ENCODE measurements around the gene ST3GAL2. TPM values are rescaled to one million over a fixed set of nuclear protein-coding genes. Genes with fewer than 3 reads are reported as not detected.

Gene ST3GAL2
- total and polyA plus RNA-seq, 10 of the 15 experiments (the other 5 are each of a cell fraction or from before 2014, with no cell fraction given): 0.95 to 61.7 (median 25.9) TPM

- peaks cover 83% of the 10 kb centered on the region for H3K79me2 ChIP-seq (ENCODE audit: control insufficient read depth, insufficient read depth, low read length)
- ChIA-PET POLR2A (interaction anchor here (1.1 to 6.0 kb wide), 6 partner anchors 10 to 19 kb away, joined by 3 to 58 read pairs (median 18); no protein-coding TSS in a partner anchor), SMC1A (ENCODE audit: uncharacterized antibody, unreplicated experiment) (interaction anchor here (0.6 to 5.7 kb wide), 9 partner anchors 9 to 38 kb away, joined by 3 to 39 read pairs (median 6); no protein-coding TSS in a partner anchor), CTCF (interaction anchor here (1.0 to 3.1 kb wide), 9 partner anchors 8 to 108 kb away, joined by 3 to 17 read pairs (median 7); partner anchors contain the start of gene FCSK), RAD21 (ENCODE audit: unreplicated experiment) (interaction anchor here (0.8 to 5.0 kb wide), 10 partner anchors 9 to 38 kb away, joined by 3 to 32 read pairs (median 6); partner anchors contain the start of gene FCSK)
- intact Hi-C loops (cut with micrococcal nuclease; ENCODE audit: unreplicated experiment) (loop anchor here (2.0 kb wide), 1 partner anchor 13 kb away; no protein-coding TSS in a partner anchor), in situ Hi-C loops (cut with MboI) (loop anchor here (25.0 kb wide), 1 partner anchor 1655 kb away; no protein-coding TSS in a partner anchor)
- peaks cover 16 to 20% of the 10 kb centered on the region in 2 experiments; a peak in 3 of 4 replicates for H3K36me3 ChIP-seq (ENCODE audit: control insufficient read depth in 2 of 2, insufficient read depth in 2 of 2, low read length in 1 of 2)
- ATAC-seq: 0 out of 3 replicates have a peak, but pooled peaks have one; percentile 4
- no peaks in the 10 kb centered on the region for H3K27me3 ChIP-seq (replicated peaks in 1 of 2; ENCODE audit: control insufficient read depth in 2 of 2, insufficient read depth in 2 of 2, low read length in 1 of 2)
- H3K4me1 ChIP-seq (ENCODE audit: control insufficient read depth, insufficient read depth, low read length): peaks cover 54% of the 10 kb centered on the region
- peak overlapping the region; percentile 87 for H3K27ac ChIP-seq (ENCODE audit: control insufficient read depth, insufficient read depth)
- no peaks in the 10 kb centered on the region for H4K20me1 ChIP-seq (ENCODE audit: control insufficient read depth, insufficient read depth)
- H2AFZ ChIP-seq (ENCODE audit: control insufficient read depth, low read depth, low read length): no peak overlapping the region
- no peak for FAIRE-seq
- WGBS (ENCODE audit: insufficient coverage, insufficient replicate concordance, low lambda C conversion rate, missing lambda C conversion rate): 60% methylated on average over 7 of the region's 7 CpGs
- peak overlapping the region; percentile 78 for H3K4me2 ChIP-seq (ENCODE audit: control insufficient read depth, insufficient read depth)
- no peak for DNase-seq (ENCODE audit: low read depth, low spot score)
- no TSS peak for BruUV-seq (replicated peaks)
- H3K9ac ChIP-seq (ENCODE audit: control insufficient read depth, insufficient read depth, low read length): peak overlapping the region; percentile 48
- H3K9me3 ChIP-seq (replicated peaks; ENCODE audit: control insufficient read depth, insufficient read depth, low read length): no peaks in the 10 kb centered on the region
- TF ChIP-seq PAX5 (IDR thresholded peaks at IDR 0.05; ENCODE audit: borderline replicate concordance, low read depth, low read length) (no peak), SPI1 (IDR thresholded peaks at IDR 0.05; ENCODE audit: borderline replicate concordance, insufficient read depth, low read depth, low read length) (peak; percentile 5; the same call in 1 of the 2 replicates), SMAD5 (IDR thresholded peaks at IDR 0.05; ENCODE audit: low read depth) (no peak), GATAD2B (conservative IDR thresholded peaks at IDR 0.05; ENCODE audit: low read depth) (no peak)
- TF ChIP-seq, protein P1, sequence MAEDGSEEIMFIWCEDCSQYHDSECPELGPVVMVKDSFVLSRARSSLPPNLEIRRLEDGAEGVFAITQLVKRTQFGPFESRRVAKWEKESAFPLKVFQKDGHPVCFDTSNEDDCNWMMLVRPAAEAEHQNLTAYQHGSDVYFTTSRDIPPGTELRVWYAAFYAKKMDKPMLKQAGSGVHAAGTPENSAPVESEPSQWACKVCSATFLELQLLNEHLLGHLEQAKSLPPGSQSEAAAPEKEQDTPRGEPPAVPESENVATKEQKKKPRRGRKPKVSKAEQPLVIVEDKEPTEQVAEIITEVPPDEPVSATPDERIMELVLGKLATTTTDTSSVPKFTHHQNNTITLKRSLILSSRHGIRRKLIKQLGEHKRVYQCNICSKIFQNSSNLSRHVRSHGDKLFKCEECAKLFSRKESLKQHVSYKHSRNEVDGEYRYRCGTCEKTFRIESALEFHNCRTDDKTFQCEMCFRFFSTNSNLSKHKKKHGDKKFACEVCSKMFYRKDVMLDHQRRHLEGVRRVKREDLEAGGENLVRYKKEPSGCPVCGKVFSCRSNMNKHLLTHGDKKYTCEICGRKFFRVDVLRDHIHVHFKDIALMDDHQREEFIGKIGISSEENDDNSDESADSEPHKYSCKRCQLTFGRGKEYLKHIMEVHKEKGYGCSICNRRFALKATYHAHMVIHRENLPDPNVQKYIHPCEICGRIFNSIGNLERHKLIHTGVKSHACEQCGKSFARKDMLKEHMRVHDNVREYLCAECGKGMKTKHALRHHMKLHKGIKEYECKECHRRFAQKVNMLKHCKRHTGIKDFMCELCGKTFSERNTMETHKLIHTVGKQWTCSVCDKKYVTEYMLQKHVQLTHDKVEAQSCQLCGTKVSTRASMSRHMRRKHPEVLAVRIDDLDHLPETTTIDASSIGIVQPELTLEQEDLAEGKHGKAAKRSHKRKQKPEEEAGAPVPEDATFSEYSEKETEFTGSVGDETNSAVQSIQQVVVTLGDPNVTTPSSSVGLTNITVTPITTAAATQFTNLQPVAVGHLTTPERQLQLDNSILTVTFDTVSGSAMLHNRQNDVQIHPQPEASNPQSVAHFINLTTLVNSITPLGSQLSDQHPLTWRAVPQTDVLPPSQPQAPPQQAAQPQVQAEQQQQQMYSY (CRISPR knock-in tag; IDR thresholded peaks at IDR 0.05): no peak
- no peak overlapping the region for H3K4me3 ChIP-seq
Measured at GRCh38 chr16:70417661-70418060, 21.2 kb downstream of the ST3GAL2 start.

Data from GM12878 (cell line).